NCI-H146 treated with DMSO at 0.1 percent for 48 hours (cell line): ENCODE data around the gene MAN1A1.

ENCODE experiments used
- DNase-seq: peaks from one replicate; lab custom pipeline; 2025; ENCODE audit not compliant: unreplicated experiment; lab: John Stamatoyannopoulos, UW

The MAN1A1 gene

GRCh38 chr6:119346936-119347335 is 2.6 kb downstream of the MAN1A1 start:
- no peak for DNase-seq

DNA sequence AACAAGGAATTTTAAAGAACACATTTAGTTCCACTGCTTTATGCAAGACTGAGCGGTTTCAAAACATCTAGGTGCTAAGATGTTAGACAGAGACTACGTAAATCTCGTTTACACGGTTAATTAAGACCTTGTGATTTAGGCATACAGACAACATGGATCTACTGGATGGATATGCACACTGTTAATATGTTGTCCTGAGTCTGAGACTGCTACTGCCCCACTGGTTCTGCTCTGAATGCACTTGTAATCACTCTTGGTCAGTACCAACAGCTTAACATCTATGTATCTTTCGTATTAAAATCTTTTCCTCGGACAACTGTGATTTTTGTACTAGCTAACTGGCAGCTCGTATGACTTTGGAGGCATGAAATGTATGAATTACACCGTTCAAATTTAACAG is 3.1 kb downstream of the MAN1A1 start:
- no peak for DNase-seq

DNA sequence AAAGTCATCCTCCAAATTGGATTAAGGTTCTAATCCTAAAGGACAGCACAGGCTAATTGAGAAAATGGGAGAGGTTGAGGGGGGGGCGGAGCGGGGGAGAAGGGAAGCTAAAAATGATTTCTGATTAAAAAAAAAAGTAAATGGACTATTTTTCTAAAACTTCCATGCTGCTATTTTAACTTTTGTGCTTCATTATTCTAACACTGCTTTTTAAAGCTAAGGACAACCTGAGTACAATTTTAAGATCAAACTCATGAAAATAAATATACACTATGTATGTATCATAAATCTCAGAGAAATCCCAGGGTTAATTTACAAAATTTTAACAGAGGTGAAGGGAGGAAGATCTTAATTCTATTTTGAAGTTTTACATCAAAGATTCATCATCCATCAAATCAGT is 4.4 kb downstream of the MAN1A1 start:
- no peak for DNase-seq

DNA sequence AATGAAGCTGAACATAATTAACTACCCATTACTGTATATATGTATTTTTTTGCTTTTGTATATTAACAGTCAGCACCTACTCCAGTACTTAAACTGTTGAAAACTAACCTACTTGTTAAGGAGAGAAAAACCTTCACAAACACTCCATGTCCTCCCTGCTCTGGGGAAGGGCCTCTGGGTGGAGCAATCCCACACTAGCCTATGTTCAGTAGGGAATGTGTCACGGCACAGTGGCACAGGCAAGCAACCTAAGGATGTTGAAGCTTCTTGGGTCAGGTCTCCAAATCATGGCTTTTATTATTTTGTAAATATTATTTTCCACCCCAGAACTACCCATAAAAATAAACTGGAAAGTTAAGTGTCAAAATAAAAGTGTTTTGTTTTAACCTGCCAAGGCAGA is 5.3 kb downstream of the MAN1A1 start:
- no peak for DNase-seq

DNA sequence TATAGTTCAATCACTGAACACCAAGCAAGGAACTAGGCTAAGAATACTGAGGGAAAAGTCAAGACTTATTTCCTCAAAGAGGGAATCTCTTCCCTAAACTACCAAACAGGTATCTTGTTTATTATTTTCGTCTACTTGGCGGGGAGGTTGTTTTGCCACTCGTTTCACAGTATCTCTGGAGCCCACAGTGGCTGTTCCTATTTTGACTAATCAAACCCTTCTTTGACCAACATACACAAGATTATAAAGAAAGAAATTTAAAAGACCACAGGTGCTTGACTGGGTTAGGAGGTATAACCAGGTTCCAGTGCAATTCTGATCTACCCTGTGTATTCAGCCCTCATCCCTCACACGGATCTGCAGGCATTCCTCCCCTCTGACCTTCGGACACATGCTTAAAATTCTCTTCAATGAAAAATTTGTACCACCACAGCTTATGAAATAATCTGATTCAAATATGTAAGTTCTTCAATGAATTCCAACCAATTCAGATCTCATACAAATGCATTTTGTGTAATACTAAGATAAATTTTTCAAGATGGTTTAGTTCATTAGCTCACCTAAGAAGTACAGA is 5.9 kb downstream of the MAN1A1 start:
- no peak for DNase-seq

GRCh38 chr6:119343167-119343566 is 6.4 kb downstream of the MAN1A1 start:
- no peak for DNase-seq

DNA sequence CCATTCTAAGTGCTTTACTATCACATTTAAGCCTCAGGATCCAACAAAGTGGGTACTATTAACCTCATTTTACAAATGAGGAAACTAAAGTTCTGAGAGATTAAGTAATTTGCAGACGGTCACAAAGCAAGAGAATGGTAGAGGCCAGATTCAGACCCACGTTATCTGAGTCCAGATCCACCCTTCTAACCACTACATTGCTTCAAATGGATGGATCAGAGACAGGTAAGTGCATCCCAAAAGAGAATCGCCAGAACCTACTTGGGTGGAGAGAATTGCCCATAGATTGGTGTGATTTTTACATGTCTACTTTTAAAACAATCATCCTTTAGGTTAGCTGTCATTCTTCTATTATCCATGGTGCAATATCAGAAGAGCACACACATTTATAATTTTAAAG is 7.1 kb downstream of the MAN1A1 start:
- DNase-seq = no peak

DNA sequence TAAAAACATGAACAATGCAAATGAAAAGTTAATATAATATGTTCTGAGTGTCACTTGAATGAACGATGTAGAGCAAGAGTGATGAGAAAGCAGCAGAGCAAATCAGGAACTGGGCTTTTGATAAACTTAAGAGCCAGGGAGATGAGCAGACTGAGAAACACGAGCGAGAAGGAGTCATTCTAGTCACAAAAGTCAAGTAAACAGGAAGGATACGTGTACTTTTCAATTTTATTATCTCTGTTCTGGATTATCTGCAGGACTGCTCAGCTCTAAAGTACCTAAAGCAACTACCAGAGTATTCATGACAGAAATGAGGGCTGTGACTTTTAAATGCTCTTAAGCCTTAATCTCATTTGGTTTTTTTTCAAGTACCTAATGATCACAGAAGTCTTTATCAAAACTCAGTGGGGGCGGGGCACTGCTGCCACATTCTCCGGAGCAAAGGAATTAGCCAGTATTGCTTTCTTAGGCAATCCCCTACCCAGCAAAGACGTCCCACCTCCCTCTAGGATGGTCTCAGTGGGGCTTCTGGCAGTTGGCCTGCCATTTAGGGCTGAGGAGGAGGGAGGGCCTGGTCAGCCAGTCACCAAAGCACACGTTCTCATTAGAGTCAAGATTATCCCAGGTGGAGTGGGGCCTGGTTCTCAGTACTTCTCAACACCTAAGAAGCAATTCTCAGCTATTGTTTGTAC is 8.6 kb downstream of the MAN1A1 start:
- DNase-seq = no peak

GRCh38 chr6:119339941-119340456 is 9.6 kb downstream of the MAN1A1 start:
- DNase-seq = no peak

- DNase-seq = no peak
Measured at GRCh38 chr6:119337762-119338161, 11.8 kb downstream of the MAN1A1 start.

DNA sequence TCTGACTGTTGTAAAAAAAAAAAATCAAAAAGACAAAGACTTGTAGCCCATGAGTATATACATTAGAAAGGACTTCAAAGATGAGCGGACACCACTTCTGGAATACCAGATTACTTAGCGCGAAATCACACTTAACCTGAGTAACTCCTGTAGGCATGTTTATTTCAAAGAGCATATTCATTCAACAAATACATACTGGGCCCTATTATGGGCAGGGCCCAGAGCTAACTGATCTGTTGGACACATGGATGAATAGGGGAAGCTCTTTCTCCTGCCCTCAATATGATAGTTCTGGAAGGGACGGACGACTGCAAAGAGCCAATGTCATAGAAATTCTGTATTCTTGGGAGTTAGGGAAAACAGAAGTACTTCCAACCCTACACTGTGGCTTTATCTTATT is 12.3 kb downstream of the MAN1A1 start:
- DNase-seq = no peak

DNA sequence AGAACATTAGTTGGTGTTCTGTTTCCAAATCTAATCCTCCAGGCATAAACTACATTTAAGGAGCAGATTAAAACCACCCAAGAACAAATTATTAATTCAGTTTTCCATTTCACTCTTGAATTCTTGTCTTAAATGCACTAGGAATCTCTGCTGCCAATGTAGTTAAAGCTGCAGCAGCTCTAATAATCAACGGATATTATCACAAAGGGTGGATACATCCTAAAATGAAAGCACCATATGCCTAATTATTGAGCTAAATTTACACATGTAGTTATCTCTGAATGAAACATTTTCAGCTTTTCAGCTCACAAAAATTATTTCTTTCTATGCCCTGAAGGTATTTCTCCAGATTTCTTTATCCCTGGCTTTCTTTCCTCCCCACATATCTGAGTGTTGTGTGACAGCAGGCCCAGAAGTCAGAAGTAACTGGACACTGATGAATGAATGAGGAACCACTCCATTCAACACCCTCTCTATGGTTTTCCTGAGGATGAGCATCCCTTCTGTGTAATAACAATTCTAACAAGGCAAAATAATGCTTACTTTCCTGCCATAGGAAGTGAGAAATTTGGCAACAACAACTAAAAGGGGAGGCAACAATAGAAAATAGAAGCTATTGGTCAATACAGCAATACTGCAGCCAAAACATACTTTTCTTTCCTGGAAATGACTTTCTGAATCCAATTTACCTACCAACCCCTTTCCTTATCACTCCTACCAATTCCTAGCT is 14.9 kb downstream of the MAN1A1 start:
- no peak for DNase-seq

GRCh38 chr6:119333707-119334295 is 15.8 kb downstream of the MAN1A1 start:
- no peak for DNase-seq

GRCh38 chr6:119333063-119333609 is 16.4 kb downstream of the MAN1A1 start:
- no peak for DNase-seq

DNA sequence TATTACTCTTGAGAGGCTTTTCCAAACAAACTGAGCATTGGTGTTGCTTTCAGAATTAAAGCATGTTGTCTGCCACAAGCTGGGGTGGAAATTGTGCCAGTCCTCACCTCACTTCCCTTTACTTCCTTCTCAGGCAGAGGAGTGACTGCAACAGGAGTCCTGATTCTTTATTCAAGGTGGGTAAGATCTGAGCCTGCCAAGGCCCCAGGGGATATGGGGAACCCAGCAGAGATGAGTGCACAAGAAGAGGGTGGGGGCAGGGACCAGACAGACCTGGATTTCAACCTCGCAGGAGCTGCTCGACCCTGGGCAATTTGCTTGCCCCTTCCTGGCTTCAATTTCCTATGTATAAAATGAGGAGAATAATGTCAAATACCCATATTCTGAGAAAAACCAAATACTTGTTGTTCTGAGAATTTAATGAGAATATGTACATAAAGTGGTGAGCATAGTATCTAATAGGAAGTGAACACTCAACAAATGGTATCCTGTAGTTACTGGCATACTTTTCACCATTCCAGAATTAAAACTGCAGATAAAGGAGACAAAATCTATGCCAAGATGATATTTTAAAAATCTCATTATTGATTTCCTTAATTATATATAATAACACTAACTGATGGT is 17.8 kb downstream of the MAN1A1 start:
- DNase-seq = no peak

GRCh38 chr6:119330520-119331113 is 18.9 kb downstream of the MAN1A1 start:
- DNase-seq = no peak

- no peak for DNase-seq
Measured at GRCh38 chr6:119329794-119330180, 19.8 kb downstream of the MAN1A1 start.

DNA sequence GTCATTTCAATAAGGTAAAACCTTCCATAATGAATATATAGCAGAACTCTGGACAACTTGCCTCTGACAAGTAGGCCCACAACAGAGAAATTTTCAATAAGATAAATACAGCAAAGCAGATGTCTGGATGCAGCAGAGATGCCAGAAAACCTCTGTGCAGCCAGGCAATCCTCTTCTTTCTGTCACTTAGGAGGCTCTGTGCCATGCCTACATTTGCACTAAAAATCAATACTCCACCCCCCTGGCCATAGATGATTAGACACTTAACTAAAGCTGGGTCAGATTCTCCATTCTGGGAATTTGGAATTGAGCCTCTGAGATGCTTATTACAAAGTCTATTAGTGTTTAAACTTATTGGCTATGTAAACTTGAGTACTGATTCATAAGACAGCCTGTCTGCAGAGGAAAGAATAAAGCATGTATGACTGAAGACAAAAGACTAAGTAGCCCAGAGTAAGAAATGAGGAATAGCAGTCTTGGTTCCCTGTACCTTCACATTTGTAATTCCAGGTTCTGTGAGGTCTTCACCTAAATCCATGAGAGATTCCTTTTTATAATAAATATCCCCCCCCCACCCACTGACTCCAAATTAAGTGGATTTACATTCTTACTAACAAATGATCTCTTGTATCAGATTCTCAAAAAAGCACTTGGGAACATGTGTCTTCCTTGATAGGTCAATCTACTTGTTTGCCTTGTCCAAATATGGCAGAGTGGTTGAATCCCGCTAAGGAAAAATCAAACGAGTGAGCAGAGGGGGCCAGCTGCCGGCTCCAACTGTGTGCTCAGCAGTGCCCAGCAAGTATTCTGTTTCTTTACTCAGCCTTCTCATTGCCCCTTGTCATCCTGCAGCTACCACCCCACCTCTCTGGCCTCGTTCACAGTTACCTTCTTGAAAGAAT is 20.4 kb downstream of the MAN1A1 start:
- no peak for DNase-seq

DNA sequence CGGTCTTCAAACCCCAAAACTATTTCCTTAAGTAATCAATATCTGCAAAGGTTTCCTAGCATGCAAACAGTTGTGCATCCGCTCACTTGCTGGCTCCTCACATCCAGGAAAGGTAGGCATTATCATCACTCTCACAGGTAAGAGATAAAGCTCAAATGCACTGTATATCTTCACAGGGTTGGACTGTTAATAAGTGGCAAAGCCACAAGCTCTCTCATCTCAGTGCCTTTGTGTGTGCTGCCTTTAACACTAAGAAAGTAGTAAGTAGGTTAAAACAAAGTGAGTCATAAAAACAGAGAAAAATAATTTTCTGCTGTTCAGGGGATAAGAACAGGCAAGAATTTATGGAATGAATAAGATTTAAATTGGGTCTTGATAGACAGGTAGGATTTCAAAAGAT is 21.3 kb downstream of the MAN1A1 start:
- DNase-seq = no peak

DNA sequence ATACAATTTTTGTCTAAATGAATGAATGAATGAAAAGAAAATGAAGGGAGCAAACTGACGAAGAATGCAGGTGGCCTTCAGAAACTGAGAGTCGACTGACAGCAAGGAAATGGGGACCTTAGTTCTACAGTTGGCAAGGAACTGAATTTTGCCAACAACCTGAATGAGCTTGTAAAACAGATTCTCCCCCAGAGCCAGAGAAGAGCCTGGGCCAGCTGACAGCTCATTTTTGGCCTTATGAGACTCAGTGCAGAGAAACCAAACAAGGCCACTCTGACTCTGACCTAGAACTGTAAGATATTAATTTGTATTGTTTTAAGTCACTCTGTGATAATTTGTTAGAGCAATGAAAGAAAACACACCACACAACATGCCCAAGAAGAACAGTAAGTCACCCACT is 21.8 kb downstream of the MAN1A1 start:
- no peak for DNase-seq
